ENCODE results near the gene FBXO47. TPM values are rescaled to one million over a fixed set of nuclear protein-coding genes. Genes with fewer than 3 reads are reported as not detected.

The FBXO47 gene
- total and polyA plus RNA-seq, 4 donors, result not detected

DNA sequence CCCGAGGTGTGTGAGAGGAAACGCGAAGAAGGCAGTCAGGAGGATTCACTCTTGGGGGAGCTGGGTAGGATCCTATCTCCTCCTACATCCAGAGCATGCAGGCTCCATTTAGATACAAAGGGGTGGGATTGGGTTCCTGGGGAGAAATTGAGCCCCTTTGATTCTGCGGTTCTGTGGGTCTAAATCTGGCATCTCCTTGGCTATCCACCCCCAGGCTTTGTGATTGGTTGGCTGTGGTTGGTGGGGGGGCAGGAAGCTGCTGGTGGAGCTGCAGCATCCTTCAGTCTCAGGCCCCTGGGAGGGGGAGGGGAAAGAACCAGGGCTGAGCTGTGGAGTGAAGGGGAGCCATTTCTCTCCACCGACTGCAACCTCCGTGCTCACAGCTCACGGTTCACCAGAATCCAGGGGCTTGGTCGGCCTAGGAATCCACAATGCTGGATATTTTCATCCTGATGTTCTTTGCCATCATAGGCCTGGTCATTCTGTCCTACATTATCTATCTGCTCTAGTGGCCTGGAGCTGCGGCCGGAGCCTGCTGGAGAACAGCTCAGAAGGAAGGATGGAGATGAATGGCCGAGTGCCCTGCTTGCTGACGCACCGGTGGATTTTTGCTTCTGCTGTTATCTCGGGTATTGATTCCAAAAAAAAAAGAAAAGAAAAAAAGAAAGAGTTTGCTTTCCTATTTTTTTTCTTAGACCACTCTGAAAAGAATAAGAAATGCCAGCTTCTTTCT is 41.8 kb downstream of the FBXO47 start, which contains the start of gene LASP1NB:
Gene LASP1NB (plus strand): TSS at position 352 of the 733 bp plus-strand sequence.
- no peak for ATAC-seq (ENCODE audit: insufficient read depth, low FRiP score)

DNA sequence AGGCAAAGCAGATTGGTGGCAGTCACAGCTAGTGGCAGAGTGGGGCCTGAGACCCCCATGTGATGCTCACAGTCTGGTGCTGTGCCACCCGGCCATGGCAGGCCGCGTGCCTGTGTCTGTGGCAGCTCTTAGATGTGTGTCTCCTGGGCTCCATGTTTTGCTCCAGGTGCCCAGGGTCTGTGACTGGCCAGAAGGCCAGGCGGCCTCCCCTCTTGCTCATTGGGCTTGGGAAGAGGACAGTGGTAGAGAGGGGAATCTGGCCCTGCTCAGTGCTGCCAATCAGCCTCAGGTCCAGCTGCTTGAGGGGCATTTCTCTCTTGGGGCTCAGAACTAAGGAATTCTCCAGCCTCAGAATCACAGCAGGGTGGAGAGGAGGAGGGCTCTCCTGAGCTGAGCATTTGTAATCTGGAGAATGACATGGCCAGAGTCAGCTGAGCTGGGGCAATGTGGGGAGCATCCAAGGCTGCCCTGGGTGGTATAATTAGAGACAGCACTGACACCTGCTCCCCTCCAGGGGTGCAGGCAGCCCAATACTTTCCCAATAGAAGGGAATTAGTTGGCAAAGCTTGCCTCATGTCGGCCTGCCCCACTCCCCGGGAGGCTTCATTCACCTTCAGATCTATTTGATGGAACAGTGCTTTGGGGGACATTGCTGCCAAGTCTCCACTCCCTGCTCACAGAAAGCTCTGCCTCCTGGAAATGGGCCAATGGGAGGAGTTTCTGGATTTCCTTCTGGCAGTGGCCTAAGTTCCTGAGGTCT is 44.5 kb downstream of the FBXO47 start:
- TF ChIP-seq, protein P1, sequence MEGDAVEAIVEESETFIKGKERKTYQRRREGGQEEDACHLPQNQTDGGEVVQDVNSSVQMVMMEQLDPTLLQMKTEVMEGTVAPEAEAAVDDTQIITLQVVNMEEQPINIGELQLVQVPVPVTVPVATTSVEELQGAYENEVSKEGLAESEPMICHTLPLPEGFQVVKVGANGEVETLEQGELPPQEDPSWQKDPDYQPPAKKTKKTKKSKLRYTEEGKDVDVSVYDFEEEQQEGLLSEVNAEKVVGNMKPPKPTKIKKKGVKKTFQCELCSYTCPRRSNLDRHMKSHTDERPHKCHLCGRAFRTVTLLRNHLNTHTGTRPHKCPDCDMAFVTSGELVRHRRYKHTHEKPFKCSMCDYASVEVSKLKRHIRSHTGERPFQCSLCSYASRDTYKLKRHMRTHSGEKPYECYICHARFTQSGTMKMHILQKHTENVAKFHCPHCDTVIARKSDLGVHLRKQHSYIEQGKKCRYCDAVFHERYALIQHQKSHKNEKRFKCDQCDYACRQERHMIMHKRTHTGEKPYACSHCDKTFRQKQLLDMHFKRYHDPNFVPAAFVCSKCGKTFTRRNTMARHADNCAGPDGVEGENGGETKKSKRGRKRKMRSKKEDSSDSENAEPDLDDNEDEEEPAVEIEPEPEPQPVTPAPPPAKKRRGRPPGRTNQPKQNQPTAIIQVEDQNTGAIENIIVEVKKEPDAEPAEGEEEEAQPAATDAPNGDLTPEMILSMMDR (IDR thresholded peaks at IDR 0.05; ENCODE audit: control extremely low read depth, extremely low read depth), result no peak
- peak; percentile 87 to 96 (median 94) for DNase-seq
- Histone ChIP-seq H3K27ac (ENCODE audit: low read depth in 1 of 2, low read length in 1 of 2) (peak overlapping the region in 1 of 2 donors; percentile 21), H3K9ac (ENCODE audit: insufficient read depth in 1 of 2, low read length in 2 of 2) (no peak overlapping the region), H3K4me3 (no peak overlapping the region), H3K36me3 (ENCODE audit: control insufficient read depth in 4 of 4, insufficient read depth in 4 of 4, low read length in 4 of 4) (peaks cover 0 to 31% (median 16%) of the 10 kb centered on the region in 4 donors), H3K4me1 (ENCODE audit: control insufficient read depth in 5 of 5, insufficient read depth in 5 of 5, low read length in 5 of 5) (peaks cover 5 to 21% (median 6%) of the 10 kb centered on the region in 5 donors), H3K27me3 (ENCODE audit: control insufficient read depth in 3 of 3, insufficient read depth in 3 of 3, low read length in 2 of 3) (no peaks in the 10 kb centered on the region), H3K9me3 (ENCODE audit: control insufficient read depth in 4 of 4, insufficient read depth in 3 of 4, low read length in 3 of 4) (no peaks in the 10 kb centered on the region)
- peak; percentile 20 for ATAC-seq (ENCODE audit: insufficient read depth, low FRiP score)
- WGBS, 2 donors, result 67 to 86% methylated on average over 6 of the region's 6 CpGs

More for the DNA sequence above, 41.8 kb downstream of the FBXO47 start, which contains the start of gene LASP1NB:
- TF ChIP-seq, protein P1 (IDR thresholded peaks at IDR 0.05; ENCODE audit: control extremely low read depth, extremely low read depth), result no peak
- no peaks in the 10 kb centered on the region for H3K9me3 ChIP-seq (ENCODE audit: control insufficient read depth in 4 of 4, insufficient read depth in 3 of 4, low read length in 3 of 4)
- WGBS, 2 donors, result 70 to 76% methylated on average over 14 of the region's 14 CpGs
- peak; percentile 61 to 74 (median 74) for DNase-seq
- peak within 1 kb of the TSS in 1 of 2 donors; percentile 14 for H3K27ac ChIP-seq (ENCODE audit: low read depth in 1 of 2, low read length in 1 of 2)
- H3K27me3 ChIP-seq (ENCODE audit: control insufficient read depth in 3 of 3, insufficient read depth in 3 of 3, low read length in 2 of 3), result no peaks in the 10 kb centered on the region
- H3K4me3 ChIP-seq, result no peak within 1 kb of the TSS
- peaks cover 5 to 21% (median 6%) of the 10 kb centered on the region in 5 donors for H3K4me1 ChIP-seq (ENCODE audit: control insufficient read depth in 5 of 5, insufficient read depth in 5 of 5, low read length in 5 of 5)
- H3K36me3 ChIP-seq (ENCODE audit: control insufficient read depth in 4 of 4, insufficient read depth in 4 of 4, low read length in 4 of 4), result peaks cover 0 to 6% (median 2%) of the 10 kb centered on the region in 4 donors
- no peak within 1 kb of the TSS for H3K9ac ChIP-seq (ENCODE audit: insufficient read depth in 1 of 2, low read length in 2 of 2)

DNA sequence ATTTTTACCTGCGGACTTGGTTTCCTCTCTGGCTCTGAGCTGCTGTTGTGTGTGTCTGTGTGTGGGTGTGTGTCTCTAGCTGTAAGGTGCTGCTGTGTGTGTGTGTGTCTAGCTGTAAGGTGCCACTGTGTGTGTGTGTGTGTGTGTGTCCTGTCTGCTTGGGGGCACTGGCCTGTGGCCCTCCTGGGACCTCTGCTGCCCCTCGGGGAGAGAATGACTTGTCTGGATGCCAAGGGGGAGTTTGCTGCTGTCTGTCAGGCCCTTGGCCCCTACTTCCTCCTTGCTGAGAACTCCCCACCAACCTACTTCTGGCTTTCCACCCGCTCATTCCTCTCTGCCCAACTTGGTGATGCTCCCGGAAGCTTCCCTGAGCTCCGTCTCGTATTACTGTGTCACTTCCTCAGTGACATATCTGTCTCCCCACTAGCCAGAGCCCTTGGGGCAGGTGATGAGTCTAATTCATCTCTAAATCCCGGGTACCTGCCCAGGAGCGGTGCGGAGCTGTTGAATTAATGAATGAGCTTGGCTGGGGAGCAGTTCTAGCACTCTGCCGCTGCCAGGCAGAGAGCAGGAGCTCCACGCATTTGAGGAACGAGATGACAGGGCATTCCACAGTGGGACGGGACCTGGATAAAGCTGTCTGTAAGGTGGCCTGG is 45.3 kb downstream of the FBXO47 start:
- Histone ChIP-seq H3K27me3 (ENCODE audit: control insufficient read depth in 3 of 3, insufficient read depth in 3 of 3, low read length in 2 of 3) (no peaks in the 10 kb centered on the region), H3K36me3 (ENCODE audit: control insufficient read depth in 4 of 4, insufficient read depth in 4 of 4, low read length in 4 of 4) (peaks cover 0 to 36% (median 19%) of the 10 kb centered on the region in 4 donors), H3K4me1 (ENCODE audit: control insufficient read depth in 5 of 5, insufficient read depth in 5 of 5, low read length in 5 of 5) (peaks cover 5 to 21% (median 6%) of the 10 kb centered on the region in 5 donors), H3K4me3 (no peak overlapping the region), H3K9ac (ENCODE audit: insufficient read depth in 1 of 2, low read length in 2 of 2) (no peak overlapping the region), H3K27ac (ENCODE audit: low read depth in 1 of 2, low read length in 1 of 2) (peak overlapping the region in 1 of 2 donors; percentile 61), H3K9me3 (ENCODE audit: control insufficient read depth in 4 of 4, insufficient read depth in 3 of 4, low read length in 3 of 4) (no peaks in the 10 kb centered on the region)
- TF ChIP-seq, protein P1 (IDR thresholded peaks at IDR 0.05; ENCODE audit: control extremely low read depth, extremely low read depth), result no peak
- WGBS, 2 donors, result 67 to 73% methylated on average over 13 of the region's 13 CpGs
- ATAC-seq (ENCODE audit: insufficient read depth, low FRiP score), result no peak
- DNase-seq, result no peak
